Suprapubic skin (tissue), 4 donors: Measurements from ENCODE around the gene FAM186B. TPM values are rescaled to one million over a fixed set of nuclear protein-coding genes. Genes with fewer than 3 reads are reported as not detected.
"Not testable (repeated sequence)": the region's sequence is repeated elsewhere in the genome, so short reads cannot be mapped to it uniquely, and the experiment has no call there.

Experiments used
- DNase-seq, 2 donors: peaks; one replicate each; pipeline ENCODE4 v3.0.0-alpha.2; 2019; ENCODE audit warnings: low spot score in 2 of 2
- H3K27ac ChIP-seq: fragments of 200-600 bp; sonication (generic); one replicate; pipeline ENCODE4 v1.5.1; 2019
- H3K27me3 ChIP-seq: fragments of 200-600 bp; sonication (generic); one replicate; pipeline ENCODE4 v1.5.1; 2019
- H3K36me3 ChIP-seq: fragments of 200-600 bp; sonication (generic); one replicate; pipeline ENCODE4 v1.5.1; 2019
- H3K4me1 ChIP-seq: fragments of 200-600 bp; sonication (generic); one replicate; pipeline ENCODE4 v1.5.1; 2019
- H3K4me3 ChIP-seq: fragments of 200-600 bp; sonication (generic); one replicate; pipeline ENCODE4 v1.5.1; 2019; ENCODE audit warnings: mild to moderate bottlenecking
- H3K9me3 ChIP-seq: fragments of 200-600 bp; sonication (generic); one replicate; pipeline ENCODE4 v1.5.1; 2019
- EP300 ChIP-seq: sonication (generic); formaldehyde crosslinking; IDR thresholded peaks from one replicate; pipeline ENCODE4 v1.6.1; 2017; ENCODE audit warnings: antibody characterized with exemption
- POLR2A ChIP-seq, 2 donors: fragments of 450-650 bp; IDR thresholded peaks; one replicate each; pipeline ENCODE4 v1.6.1; 2017; ENCODE audit warnings: antibody characterized with exemption in 2 of 2, mild to moderate bottlenecking in 2 of 2, moderate library complexity in 2 of 2
- POLR2AphosphoS5 ChIP-seq, 3 donors: sonication (generic); formaldehyde crosslinking; IDR thresholded peaks; one replicate each; pipeline ENCODE4 v1.6.1; 2017; ENCODE audit warnings: antibody characterized with exemption in 3 of 3
- WGBS: methylation state at CpG from one replicate; pipeline ENCODE4 v1.1.5; 2018; 5-methylcytosine and 5-hydroxymethylcytosine counted together
- total RNA-seq, 4 donors: library from RNA; depleted of rRNA; stranded (reverse); fragments of >200 nt; gene quantifications; one replicate each; pipeline ENCODE4 v1.1.0, GENCODE V29; 2016
- TF ChIP-seq, protein P1 (sequence below), 2 donors: fragments of 200-600 bp in 1 of 2; fragments of 450-650 bp in 1 of 2; sonication (generic) in 1 of 2; IDR thresholded peaks; one replicate each; pipeline ENCODE4 v1.5.1; 2016 to 2019; ENCODE audit warnings: antibody characterized with exemption in 2 of 2, mild to moderate bottlenecking in 1 of 2, moderate library complexity in 1 of 2

FAM186B gene, protein sequence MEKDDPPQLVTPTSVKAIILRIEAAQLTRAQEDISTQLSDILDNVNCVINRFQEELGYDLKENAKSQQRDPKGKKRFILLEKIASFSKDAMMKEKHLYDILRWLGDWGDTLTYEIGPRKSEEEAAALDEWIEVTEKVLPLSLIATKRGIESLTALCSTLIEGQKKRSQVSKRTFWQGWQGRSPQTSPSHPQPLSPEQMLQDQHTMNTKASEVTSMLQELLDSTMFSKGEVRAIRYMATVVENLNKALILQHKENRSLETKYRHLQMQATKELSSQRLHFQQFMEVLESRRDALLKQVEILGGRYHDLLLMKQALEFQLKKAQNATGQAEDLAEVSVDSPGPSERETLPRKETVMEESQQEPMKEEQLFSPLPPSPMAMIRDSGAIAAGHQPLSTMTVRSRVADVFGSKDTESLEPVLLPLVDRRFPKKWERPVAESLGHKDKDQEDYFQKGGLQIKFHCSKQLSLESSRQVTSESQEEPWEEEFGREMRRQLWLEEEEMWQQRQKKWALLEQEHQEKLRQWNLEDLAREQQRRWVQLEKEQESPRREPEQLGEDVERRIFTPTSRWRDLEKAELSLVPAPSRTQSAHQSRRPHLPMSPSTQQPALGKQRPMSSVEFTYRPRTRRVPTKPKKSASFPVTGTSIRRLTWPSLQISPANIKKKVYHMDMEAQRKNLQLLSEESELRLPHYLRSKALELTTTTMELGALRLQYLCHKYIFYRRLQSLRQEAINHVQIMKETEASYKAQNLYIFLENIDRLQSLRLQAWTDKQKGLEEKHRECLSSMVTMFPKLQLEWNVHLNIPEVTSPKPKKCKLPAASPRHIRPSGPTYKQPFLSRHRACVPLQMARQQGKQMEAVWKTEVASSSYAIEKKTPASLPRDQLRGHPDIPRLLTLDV
- 1 to 10 TPM in 2 of 4 donors, under 1 TPM in 1, not detected in 1; 0.44 to 1.9 (median 1.1) TPM for total RNA-seq

DNA sequence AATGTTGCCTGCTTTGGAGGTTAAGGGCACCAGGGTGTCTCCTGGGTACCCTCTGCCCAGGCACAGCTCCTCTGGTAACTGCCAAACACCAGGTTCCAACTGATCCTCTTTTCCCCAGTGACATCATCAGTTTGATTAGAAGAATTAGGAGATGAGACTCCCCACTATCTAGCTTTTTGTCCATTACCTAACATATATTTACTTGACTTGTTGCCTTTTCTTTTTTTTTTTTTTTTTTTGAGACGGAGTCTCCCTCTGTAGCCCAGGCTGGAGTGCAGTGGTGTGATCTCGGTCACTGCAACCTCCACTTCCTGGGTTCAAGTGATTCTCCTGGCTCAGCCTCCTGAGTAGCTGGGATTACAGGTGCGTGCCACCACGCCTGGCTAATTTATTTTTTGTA is at the start of gene FAM186B:
TSS of gene FAM186B (minus strand) at position 101 of the 400 bp plus-strand sequence. CDS start 162 bp downstream, outside the sequence.
- H3K27me3 ChIP-seq, H3K4me1 ChIP-seq, H3K9me3 ChIP-seq, H3K36me3 ChIP-seq, H3K27ac ChIP-seq, H3K4me3 ChIP-seq, DNase-seq: not testable (repeated sequence)
- whole genome bisulfite sequencing, result 100% methylated on average over 4 of the region's 4 CpGs

DNA sequence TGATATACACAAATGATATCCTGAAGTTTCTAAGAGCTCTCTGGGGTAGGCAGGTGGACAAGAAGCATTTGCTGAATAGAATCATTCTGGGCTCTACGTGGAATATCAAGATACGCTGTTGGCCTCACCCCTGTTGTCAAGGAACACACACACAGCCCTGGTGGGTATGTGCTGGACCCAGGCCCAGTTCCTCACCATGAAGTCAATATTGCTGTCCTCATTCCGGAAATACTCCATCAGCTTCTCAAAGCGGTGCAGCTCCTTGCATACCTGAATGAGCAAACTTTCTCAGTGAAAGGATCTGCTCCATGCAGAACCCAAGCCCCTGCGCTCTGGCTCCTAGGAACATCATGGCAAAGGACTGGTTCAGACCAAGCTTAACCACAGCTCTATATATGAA is 49.3 kb upstream of the FAM186B start:
- TF ChIP-seq EP300 (no peak), POLR2A (IDR thresholded peaks at IDR 0.05) (no peak), POLR2AphosphoS5 (IDR thresholded peaks at IDR 0.05) (no peak)
- TF ChIP-seq, protein P1, sequence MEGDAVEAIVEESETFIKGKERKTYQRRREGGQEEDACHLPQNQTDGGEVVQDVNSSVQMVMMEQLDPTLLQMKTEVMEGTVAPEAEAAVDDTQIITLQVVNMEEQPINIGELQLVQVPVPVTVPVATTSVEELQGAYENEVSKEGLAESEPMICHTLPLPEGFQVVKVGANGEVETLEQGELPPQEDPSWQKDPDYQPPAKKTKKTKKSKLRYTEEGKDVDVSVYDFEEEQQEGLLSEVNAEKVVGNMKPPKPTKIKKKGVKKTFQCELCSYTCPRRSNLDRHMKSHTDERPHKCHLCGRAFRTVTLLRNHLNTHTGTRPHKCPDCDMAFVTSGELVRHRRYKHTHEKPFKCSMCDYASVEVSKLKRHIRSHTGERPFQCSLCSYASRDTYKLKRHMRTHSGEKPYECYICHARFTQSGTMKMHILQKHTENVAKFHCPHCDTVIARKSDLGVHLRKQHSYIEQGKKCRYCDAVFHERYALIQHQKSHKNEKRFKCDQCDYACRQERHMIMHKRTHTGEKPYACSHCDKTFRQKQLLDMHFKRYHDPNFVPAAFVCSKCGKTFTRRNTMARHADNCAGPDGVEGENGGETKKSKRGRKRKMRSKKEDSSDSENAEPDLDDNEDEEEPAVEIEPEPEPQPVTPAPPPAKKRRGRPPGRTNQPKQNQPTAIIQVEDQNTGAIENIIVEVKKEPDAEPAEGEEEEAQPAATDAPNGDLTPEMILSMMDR (IDR thresholded peaks at IDR 0.05), result no peak
- no peaks in the 10 kb centered on the region for H3K9me3 ChIP-seq
- no peaks in the 10 kb centered on the region for H3K4me1 ChIP-seq
- no peak overlapping the region for H3K4me3 ChIP-seq
- H3K27me3 ChIP-seq, result no peaks in the 10 kb centered on the region
- WGBS, result 90% methylated on average over 5 of the region's 5 CpGs
- no peak for DNase-seq
- peaks cover 27% of the 10 kb centered on the region for H3K36me3 ChIP-seq
- H3K27ac ChIP-seq, result no peak overlapping the region

DNA sequence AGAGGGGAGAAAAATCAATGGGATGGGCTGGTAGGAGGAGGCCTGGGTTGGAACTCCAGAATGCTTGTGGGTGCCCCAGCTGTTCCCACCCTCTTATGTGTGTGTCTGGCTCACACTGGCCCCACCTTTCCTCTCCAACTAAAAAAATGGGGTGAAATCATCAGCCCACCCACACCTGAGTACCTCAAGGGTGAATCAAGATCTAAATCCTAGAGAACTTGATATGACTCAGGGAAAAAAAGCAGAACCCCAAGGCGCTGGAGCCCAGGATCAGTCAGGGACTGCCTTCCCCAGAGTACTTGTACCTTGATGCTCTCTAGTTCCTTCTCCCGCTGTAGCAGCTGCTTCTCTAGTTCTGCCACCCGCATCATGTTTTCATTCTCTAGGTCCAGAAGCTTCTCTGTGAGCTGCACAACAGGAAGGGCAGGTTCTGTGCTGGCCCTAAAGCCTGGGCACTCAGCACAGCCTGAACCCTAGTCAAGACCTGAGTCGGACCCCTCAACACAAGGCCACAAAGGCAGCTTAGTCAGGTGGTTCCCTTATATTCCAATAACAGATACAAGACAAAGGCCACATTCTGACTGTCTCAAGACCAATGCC is 47.6 kb upstream of the FAM186B start:
- DNase-seq, result no peak
- no peaks in the 10 kb centered on the region for H3K9me3 ChIP-seq
- H3K27ac ChIP-seq, result no peak overlapping the region
- no peaks in the 10 kb centered on the region for H3K27me3 ChIP-seq
- peaks cover 41% of the 10 kb centered on the region for H3K36me3 ChIP-seq
- peaks cover 4% of the 10 kb centered on the region for H3K4me1 ChIP-seq
- H3K4me3 ChIP-seq, result no peak overlapping the region
- TF ChIP-seq POLR2A (IDR thresholded peaks at IDR 0.05) (no peak), EP300 (no peak), POLR2AphosphoS5 (IDR thresholded peaks at IDR 0.05) (no peak)
- TF ChIP-seq, protein P1 (IDR thresholded peaks at IDR 0.05), result no peak
- WGBS, result 94% methylated on average over 4 of the region's 4 CpGs

DNA sequence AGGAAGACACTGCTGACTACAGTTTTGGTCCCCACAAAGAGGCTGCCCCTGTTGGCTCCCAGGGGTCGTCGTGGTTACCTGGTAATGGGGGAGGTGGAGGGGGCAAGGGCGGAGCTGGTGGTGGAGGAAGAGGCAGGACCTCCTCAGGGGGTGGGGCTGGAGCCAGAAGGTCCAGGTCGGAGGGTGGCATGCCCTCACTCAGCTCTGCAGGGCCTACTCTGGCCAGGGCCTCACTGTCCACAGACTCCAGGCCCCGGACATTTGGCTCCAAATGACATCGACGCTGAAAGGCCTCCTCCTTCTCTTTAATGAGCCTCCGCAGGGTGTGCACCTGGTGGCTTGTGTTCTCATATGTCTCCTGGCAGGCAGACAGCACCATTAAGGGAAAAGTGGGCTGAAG is 46.4 kb upstream of the FAM186B start:
- no peak for DNase-seq
- WGBS, result 65% methylated on average over 5 of the region's 8 CpGs
- no peaks in the 10 kb centered on the region for H3K9me3 ChIP-seq
- H3K4me3 ChIP-seq, result no peak overlapping the region
- H3K27me3 ChIP-seq, result no peaks in the 10 kb centered on the region
- H3K36me3 ChIP-seq, result peaks cover 41% of the 10 kb centered on the region
- TF ChIP-seq POLR2AphosphoS5 (IDR thresholded peaks at IDR 0.05) (no peak), POLR2A (IDR thresholded peaks at IDR 0.05) (no peak), EP300 (no peak)
- TF ChIP-seq, protein P1 (IDR thresholded peaks at IDR 0.05), result no peak
- H3K27ac ChIP-seq, result no peak overlapping the region
- peaks cover 8% of the 10 kb centered on the region for H3K4me1 ChIP-seq

DNA sequence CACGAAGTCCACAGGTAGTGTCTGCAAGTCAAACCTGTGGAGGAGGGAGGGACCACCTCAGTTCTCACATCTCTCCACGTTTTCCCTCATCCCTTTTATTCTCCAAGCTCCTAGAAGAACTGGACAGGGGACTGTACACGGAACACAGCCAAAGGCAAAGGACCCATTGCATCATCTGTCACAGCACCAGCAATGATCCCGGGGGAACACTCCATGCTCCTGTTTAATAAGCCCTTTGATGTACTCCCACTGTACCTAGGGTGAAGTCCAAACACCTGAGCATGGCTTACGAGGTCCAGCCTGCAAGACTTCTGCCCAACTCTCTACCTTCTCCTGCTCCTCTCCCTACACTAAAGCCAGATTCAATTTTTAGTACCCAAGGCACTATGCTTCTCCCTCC is 44.5 kb upstream of the FAM186B start:
- Histone ChIP-seq H3K4me1 (peaks cover 11% of the 10 kb centered on the region), H3K27me3 (no peaks in the 10 kb centered on the region), H3K9me3 (no peaks in the 10 kb centered on the region), H3K36me3 (peaks cover 48% of the 10 kb centered on the region), H3K4me3 (no peak overlapping the region), H3K27ac (no peak overlapping the region)
- TF ChIP-seq POLR2AphosphoS5 (IDR thresholded peaks at IDR 0.05) (no peak), EP300 (no peak), POLR2A (IDR thresholded peaks at IDR 0.05) (no peak)
- TF ChIP-seq, protein P1 (IDR thresholded peaks at IDR 0.05), result no peak
- DNase-seq, result no peak
- WGBS, result 71% methylated on average over 5 of the region's 5 CpGs
